Esophagus muscularis mucosa (tissue), 4 donors: Measurements from ENCODE around the gene STMN3. TPM values are rescaled to one million over a fixed set of nuclear protein-coding genes. Genes with fewer than 3 reads are reported as not detected.

Source experiments
- DNase-seq: peaks from one replicate; pipeline ENCODE4 v3.0.0-alpha.2; 2017; ENCODE audit errors: extremely low spot score
- H3K27ac ChIP-seq, 4 donors: fragments of 200-600 bp; sonication (generic); replicated peaks in 1 of 4; 1 replicate in 3 of 4; 2 replicates in 1 of 4; pipeline ENCODE4 v1.5.1; 2016 to 2019; ENCODE audit warnings: mild to moderate bottlenecking in 1 of 4
- H3K27me3 ChIP-seq, 4 donors: fragments of 200-600 bp; sonication (generic); one replicate each; pipeline versions ENCODE4 v1.5.1 to v1.6.0; 2016 to 2019
- H3K36me3 ChIP-seq, 4 donors: fragments of 200-600 bp; sonication (generic); one replicate each; pipeline ENCODE4 v1.5.1; 2016 to 2019
- H3K4me1 ChIP-seq, 4 donors: fragments of 200-600 bp; sonication (generic); one replicate each; pipeline ENCODE4 v1.5.1; 2016 to 2019
- H3K4me3 ChIP-seq, 4 donors: fragments of 200-600 bp; sonication (generic); 1 replicate in 2 of 4; 2 replicates in 2 of 4; pipeline ENCODE4 v1.5.1; 2016 to 2019; ENCODE audit warnings: mild to moderate bottlenecking in 4 of 4, moderate library complexity in 1 of 4
- H3K9me3 ChIP-seq, 4 donors: fragments of 200-600 bp; sonication (generic); 1 replicate in 3 of 4; 2 replicates in 1 of 4; pipeline ENCODE4 v1.5.1; 2016 to 2019
- EP300 ChIP-seq: sonication (generic); formaldehyde crosslinking; IDR thresholded peaks from one replicate; pipeline ENCODE4 v1.6.1; 2017; ENCODE audit warnings: antibody characterized with exemption
- POLR2A ChIP-seq: fragments of 450-650 bp; IDR thresholded peaks from one replicate; pipeline ENCODE4 v1.6.1; 2017; ENCODE audit warnings: antibody characterized with exemption, moderate library complexity, mild to moderate bottlenecking, low read depth
- POLR2AphosphoS5 ChIP-seq, 2 donors: sonication (generic); formaldehyde crosslinking; IDR thresholded peaks; one replicate each; pipeline ENCODE4 v1.6.1; 2017; ENCODE audit warnings: antibody characterized with exemption in 2 of 2
- WGBS: methylation state at CpG from one replicate; pipeline ENCODE4 v1.1.5; 2018; 5-methylcytosine and 5-hydroxymethylcytosine counted together
- intact Hi-C: fragments of 100-400 bp; cut with DNase I; formaldehyde crosslinking; loops from one replicate; pipeline ENCODE4 v1.15.1; 2023
- total RNA-seq, 4 donors: library from RNA; depleted of rRNA; stranded (reverse); fragments of >200 nt; gene quantifications; one replicate each; pipeline versions ENCODE4 v1.1.0 to v1.2.1, GENCODE V29; 2016
- TF ChIP-seq, protein P1 (sequence below), 3 experiments: fragments of 200-600 bp in 2 of 3; fragments of 450-650 bp in 1 of 3; sonication (generic) in 2 of 3; IDR thresholded peaks; one replicate each; pipeline ENCODE4 v1.5.1; 2017 to 2019; ENCODE audit warnings: antibody characterized with exemption in 3 of 3, mild to moderate bottlenecking in 2 of 3, moderate library complexity in 1 of 3

Gene STMN3
- total RNA-seq, 4 donors from 2014 or later: 13.3 to 47.4 (median 28.9) TPM

DNA sequence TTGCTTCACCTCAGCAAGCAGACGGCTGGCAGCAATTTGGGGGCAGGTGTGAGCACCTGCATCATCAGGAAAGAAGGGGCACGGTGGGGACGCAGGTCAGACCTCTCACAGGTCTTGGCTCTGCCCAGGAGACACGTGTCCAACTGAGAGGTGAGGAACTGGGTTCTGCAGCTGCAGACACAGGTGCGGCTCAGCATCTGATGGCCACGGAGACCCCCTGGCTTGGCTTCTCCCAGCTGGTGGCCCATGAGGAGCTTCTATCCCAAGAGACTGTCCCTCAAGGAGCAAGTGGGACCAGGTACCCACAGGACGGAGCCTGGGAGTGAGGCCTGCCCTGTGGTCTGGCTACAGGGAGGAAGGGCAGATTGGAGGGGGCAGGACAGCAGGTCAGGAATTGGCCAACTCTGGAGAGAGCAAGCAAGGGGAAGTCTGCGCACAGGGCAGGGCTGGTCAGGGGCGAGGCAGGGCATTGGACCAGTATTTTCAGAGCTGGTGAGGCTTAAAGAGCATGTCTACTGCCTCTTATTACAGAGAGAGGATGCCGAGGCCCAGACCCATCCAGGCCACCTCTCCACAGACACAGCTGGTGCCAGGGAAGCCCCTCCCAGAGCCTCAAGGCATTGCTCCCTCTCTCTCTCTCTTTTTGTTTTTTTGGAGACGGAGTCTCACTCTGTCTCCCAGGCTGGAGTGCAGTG, 4.2 kb downstream of the STMN3 start:
- Histone ChIP-seq H3K27ac (no peak overlapping the region), H3K9me3 (no peaks in the 10 kb centered on the region), H3K4me1 (peaks cover 18 to 30% (median 29%) of the 10 kb centered on the region in 4 donors), H3K36me3 (peaks cover 0 to 3% (median 0%) of the 10 kb centered on the region in 4 donors), H3K4me3 (no peak overlapping the region), H3K27me3 (peaks cover 0 to 11% (median 0%) of the 10 kb centered on the region in 4 donors)
- intact Hi-C loops: no loop called here
- TF ChIP-seq, protein P1, sequence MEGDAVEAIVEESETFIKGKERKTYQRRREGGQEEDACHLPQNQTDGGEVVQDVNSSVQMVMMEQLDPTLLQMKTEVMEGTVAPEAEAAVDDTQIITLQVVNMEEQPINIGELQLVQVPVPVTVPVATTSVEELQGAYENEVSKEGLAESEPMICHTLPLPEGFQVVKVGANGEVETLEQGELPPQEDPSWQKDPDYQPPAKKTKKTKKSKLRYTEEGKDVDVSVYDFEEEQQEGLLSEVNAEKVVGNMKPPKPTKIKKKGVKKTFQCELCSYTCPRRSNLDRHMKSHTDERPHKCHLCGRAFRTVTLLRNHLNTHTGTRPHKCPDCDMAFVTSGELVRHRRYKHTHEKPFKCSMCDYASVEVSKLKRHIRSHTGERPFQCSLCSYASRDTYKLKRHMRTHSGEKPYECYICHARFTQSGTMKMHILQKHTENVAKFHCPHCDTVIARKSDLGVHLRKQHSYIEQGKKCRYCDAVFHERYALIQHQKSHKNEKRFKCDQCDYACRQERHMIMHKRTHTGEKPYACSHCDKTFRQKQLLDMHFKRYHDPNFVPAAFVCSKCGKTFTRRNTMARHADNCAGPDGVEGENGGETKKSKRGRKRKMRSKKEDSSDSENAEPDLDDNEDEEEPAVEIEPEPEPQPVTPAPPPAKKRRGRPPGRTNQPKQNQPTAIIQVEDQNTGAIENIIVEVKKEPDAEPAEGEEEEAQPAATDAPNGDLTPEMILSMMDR (IDR thresholded peaks at IDR 0.05): no peak
- TF ChIP-seq POLR2AphosphoS5 (IDR thresholded peaks at IDR 0.05): no peak
- no peak for TF ChIP-seq EP300
- no peak for TF ChIP-seq POLR2A
- WGBS: 85% methylated on average over 7 of the region's 11 CpGs
- DNase-seq: no peak

DNA sequence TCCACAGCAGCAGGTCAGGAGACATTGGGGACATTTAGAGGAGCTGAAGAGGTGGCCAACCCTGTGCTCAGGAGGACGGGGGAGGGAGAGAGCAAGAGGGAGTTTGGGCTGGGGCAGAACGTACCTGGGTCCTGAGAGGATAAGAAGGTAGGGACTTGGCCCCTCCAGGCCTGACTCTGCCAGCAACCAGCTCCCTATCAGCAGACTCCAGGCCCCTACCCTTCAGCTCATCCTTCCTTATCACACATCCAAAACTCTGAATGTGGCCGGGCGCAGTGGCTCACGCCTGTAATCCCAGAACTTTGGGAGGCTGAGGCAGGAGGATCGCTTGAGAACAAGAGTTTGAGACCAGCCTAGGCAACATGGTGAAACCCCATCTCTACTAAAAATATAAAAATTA, 5.0 kb downstream of the STMN3 start:
- Histone ChIP-seq H3K27me3 (peaks cover 0 to 11% (median 0%) of the 10 kb centered on the region in 4 donors), H3K9me3 (no peaks in the 10 kb centered on the region), H3K27ac (no peak overlapping the region), H3K36me3 (peaks cover 0 to 3% (median 0%) of the 10 kb centered on the region in 4 donors), H3K4me3 (no peak overlapping the region), H3K4me1 (peaks cover 14 to 22% (median 20%) of the 10 kb centered on the region in 4 donors)
- intact Hi-C loops: no loop called here
- TF ChIP-seq POLR2AphosphoS5 (IDR thresholded peaks at IDR 0.05) (no peak), EP300 (no peak), POLR2A (no peak)
- TF ChIP-seq, protein P1 (IDR thresholded peaks at IDR 0.05): no peak
- 94% methylated on average over 6 of the region's 6 CpGs for WGBS
- DNase-seq: no peak

DNA sequence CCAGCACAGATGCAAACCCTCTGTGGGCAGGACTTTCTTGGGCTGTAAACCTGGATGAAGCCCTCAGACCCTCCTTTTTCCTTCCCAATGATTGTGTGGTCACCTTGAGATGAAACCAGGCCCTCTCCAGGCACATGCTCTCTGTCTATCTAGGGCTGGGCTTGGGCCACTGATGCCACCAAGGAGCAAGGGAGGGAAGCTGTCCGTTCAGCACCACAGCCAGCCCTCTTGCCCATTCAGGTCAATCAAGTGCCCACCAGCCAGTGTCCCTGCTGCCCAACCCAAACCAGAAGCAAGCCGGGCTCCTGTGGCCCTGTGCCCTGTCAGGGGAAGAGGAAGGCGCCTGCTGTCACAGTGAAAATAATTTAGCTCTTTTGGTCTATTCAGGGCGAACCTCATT, 8.0 kb downstream of the STMN3 start:
- DNase-seq: no peak
- Histone ChIP-seq H3K27me3 (no peaks in the 10 kb centered on the region), H3K4me3 (no peak overlapping the region), H3K36me3 (peaks cover 0 to 3% (median 0%) of the 10 kb centered on the region in 4 donors), H3K27ac (no peak overlapping the region), H3K9me3 (no peaks in the 10 kb centered on the region), H3K4me1 (peaks cover 7 to 21% (median 15%) of the 10 kb centered on the region in 4 donors)
- intact Hi-C loops: no loop called here
- TF ChIP-seq EP300: no peak
- TF ChIP-seq POLR2AphosphoS5 (IDR thresholded peaks at IDR 0.05): no peak
- TF ChIP-seq POLR2A: no peak
- TF ChIP-seq, protein P1 (IDR thresholded peaks at IDR 0.05): no peak
- 87% methylated on average over 4 of the region's 4 CpGs for WGBS

DNA sequence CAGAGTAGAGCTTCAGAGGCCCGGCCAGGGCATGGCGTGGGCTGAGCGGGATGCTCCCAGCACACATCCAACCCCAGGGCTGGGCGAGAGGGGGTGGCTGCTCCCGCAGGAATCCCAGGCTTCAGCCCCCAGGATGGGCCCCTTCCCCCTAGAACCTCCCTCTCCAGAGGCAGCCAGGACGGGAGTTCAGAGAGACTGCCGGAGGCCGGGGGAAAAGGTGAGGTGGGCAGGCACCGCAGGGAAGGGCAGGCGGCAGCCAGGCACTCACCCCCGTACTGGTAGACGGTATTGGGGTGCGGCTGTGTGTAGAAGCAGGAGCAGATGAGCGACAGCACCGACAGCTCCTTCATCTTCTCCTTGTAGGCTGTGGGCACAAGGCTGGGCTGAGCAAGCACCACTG, 9.3 kb downstream of the STMN3 start:
- no peak for DNase-seq
- no peaks in the 10 kb centered on the region for H3K9me3 ChIP-seq
- peaks cover 0 to 3% (median 0%) of the 10 kb centered on the region in 4 donors for H3K36me3 ChIP-seq
- no peak overlapping the region for H3K4me3 ChIP-seq
- TF ChIP-seq, protein P1 (IDR thresholded peaks at IDR 0.05): no peak
- TF ChIP-seq EP300: no peak
- no peak for TF ChIP-seq POLR2AphosphoS5 (IDR thresholded peaks at IDR 0.05)
- no peak for TF ChIP-seq POLR2A
- H3K27ac ChIP-seq: no peak overlapping the region
- intact Hi-C loops: no loop called here
- WGBS: 94% methylated on average over 12 of the region's 15 CpGs
- no peaks in the 10 kb centered on the region for H3K27me3 ChIP-seq
- H3K4me1 ChIP-seq: peaks cover 7 to 28% (median 21%) of the 10 kb centered on the region in 4 donors

DNA sequence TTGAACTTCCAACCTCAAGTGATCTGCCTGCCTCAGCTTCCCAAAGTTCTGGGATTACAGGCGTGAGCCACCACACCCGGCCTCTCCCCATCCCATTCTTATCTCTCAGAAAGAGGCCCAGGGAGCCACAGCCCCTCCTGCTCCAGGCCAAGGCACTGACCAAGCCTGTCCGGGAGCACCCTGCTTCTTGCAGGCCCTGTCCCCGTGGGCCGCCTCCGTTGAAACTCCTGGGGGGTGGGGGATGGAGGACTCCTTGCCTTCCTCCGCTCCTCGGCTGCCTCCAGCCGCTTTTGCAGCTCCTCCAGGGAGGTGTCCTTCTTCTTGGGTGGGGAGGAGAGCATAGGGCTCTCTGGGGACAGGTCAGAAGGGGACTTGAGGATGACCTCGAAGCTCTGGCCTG, 9.7 kb downstream of the STMN3 start:
- intact Hi-C loops: no loop called here
- Histone ChIP-seq H3K36me3 (no peaks in the 10 kb centered on the region), H3K4me3 (no peak overlapping the region), H3K4me1 (peaks cover 7 to 32% (median 21%) of the 10 kb centered on the region in 4 donors), H3K27ac (no peak overlapping the region), H3K9me3 (no peaks in the 10 kb centered on the region), H3K27me3 (no peaks in the 10 kb centered on the region)
- 94% methylated on average over 6 of the region's 10 CpGs for WGBS
- no peak for DNase-seq
- TF ChIP-seq EP300 (no peak), POLR2AphosphoS5 (IDR thresholded peaks at IDR 0.05) (no peak), POLR2A (no peak)
- TF ChIP-seq, protein P1 (IDR thresholded peaks at IDR 0.05): no peak
